VCaP (cell line): Measurements from ENCODE around the gene KLHL29.
A peak's percentile ranks its signal among the peaks of the same experiment; 100 is the strongest.

Experiments used
- H3K27ac ChIP-seq: fragments of 450-650 bp; 2 replicates; pipeline ENCODE4 v1.5.1; 2017
- CTCF ChIP-seq: fragments of 450-650 bp; conservative IDR thresholded peaks from 2 replicates; pipeline ENCODE4 v1.5.1; 2017; ENCODE audit warnings: mild to moderate bottlenecking, moderate library complexity

The KLHL29 gene

GRCh38 chr2:23478087-23478932 lies 93.3 kb downstream of the KLHL29 start:
- peak overlapping the region; percentile 20; the same call in 1 of the 2 replicates for H3K27ac ChIP-seq
- no peak for TF ChIP-seq CTCF

GRCh38 chr2:23478933-23479683 lies 94.1 kb downstream of the KLHL29 start:
- TF ChIP-seq CTCF: no peak
- H3K27ac ChIP-seq: no peak overlapping the region

- no peak for TF ChIP-seq CTCF
- H3K27ac ChIP-seq: no peak overlapping the region
Measured at GRCh38 chr2:23480957-23481797, 96.2 kb downstream of the KLHL29 start.

GRCh38 chr2:23482188-23482587 lies 97.2 kb downstream of the KLHL29 start:
- no peak overlapping the region for H3K27ac ChIP-seq
- no peak for TF ChIP-seq CTCF

GRCh38 chr2:23482607-23483006 lies 97.6 kb downstream of the KLHL29 start:
- H3K27ac ChIP-seq: no peak overlapping the region
- TF ChIP-seq CTCF: no peak

- TF ChIP-seq CTCF: no peak
- no peak overlapping the region for H3K27ac ChIP-seq
Measured at GRCh38 chr2:23483791-23484190, 98.8 kb downstream of the KLHL29 start.

- H3K27ac ChIP-seq: no peak overlapping the region
- no peak for TF ChIP-seq CTCF
Measured at GRCh38 chr2:23484275-23484674, 99.3 kb downstream of the KLHL29 start.
